NCI-H2227 (cell line): Measurements from ENCODE around the gene ADCK2.
A peak's percentile ranks its signal among the peaks of the same experiment; 100 is the strongest.
"Not testable (repeated sequence)": the region's sequence is repeated elsewhere in the genome, so short reads cannot be mapped to it uniquely, and the experiment has no call there.

Experiments used
- DNase-seq: peaks from one replicate; lab custom pipeline; 2025; ENCODE audit not compliant: unreplicated experiment; lab: John Stamatoyannopoulos, UW

Gene ADCK2

DNA sequence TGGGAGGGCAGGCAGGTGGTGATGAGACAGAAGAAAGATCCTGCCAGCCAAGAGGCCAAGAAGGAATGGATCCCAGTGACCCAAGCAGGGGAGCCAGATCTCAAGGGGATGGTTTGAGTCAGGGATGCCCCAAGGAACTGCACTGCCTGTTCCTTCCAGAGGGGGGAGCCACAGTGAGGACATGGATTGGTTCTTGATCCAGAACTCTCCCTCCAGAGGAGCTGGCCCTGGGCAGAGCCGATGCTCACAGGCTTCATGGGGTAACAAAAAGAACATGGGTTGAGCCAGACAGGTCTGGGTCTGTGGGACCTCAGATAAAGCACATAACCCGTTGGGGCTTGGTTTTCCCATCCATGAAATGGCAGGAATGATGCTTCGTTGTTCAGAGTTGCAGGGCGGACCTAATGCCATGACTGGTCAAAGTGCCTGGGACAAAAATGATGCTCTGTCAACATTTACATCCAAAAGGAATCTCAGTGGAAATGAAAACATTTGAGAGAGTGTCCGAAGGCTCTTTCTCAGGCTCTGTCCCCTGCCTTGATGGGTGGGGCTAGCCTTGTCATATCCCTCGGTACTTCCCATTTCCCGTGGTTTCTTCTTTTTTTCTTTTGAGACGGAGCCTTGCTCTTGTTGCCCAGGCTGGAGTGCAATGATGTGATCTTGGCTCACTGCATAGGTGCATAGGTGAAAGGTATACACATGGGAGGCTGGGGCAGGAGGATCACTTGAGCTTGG lies 27.4 kb upstream of the ADCK2 start:
- DNase-seq, result peak; percentile 25

DNA sequence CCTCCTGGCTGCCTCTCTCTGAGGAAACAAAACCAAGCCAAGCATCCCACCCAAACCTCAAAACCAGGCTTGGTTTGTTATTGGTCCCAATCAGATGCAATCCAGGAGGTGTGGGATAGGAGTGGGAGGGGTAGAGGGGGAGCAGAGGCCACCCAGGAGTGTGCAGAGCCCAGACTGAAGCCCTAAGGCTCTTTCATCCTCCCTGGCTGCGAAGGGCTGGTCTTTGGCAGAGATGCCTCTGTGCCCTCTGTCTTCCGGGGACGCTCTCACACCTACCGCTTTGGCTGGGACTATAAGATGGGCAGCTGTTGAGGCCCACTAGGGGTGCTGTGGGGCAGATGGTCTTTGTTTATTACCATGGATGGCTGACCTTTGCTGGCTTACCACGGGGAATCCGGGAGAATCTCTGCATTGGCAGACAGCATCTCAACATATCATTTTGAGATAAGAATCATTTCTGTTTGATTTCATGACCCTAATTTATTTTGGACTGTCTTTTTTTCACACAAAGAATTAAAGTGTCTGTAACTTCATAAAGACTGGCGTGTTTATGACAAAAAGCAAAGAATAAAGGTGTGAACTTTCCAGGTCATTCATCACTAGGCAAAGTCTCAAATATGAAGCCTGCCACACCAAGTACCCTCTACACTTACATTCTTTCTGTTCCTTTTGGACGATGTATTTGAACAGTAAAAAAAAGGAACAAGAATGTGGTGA lies 25.7 kb upstream of the ADCK2 start:
- DNase-seq, result peak; percentile 75

DNA sequence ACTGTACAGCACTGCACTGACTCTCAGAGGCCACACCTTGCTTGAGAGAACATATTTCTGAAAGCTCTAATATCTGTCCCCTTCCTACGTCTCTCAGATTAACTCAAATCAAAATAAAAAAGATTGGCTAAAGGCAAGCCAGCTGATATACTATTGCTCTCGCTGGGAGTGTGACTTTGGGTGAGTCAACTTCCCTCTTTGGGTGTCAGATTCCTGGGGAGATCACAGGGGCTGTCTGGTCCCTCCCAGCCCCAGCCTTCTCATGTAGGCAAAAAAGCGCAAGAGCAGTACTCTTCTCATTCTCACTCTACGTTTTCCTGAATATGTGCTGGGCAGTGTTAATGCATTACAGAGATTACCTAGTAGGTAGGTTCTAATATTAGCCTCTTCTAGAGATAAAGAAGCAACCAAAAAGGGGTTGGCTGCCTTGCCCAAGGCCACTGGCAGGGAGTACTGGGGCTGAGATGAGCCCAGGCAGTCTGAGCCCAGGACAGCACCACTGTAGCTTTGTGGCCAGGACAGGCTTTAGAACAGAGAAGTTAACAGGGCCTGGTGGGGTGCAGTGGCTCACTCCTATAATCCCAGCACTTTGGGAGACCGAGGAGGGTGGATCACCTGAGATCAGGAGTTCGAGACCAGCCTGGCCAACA lies 23.1 kb upstream of the ADCK2 start:
- DNase-seq, result no peak

DNA sequence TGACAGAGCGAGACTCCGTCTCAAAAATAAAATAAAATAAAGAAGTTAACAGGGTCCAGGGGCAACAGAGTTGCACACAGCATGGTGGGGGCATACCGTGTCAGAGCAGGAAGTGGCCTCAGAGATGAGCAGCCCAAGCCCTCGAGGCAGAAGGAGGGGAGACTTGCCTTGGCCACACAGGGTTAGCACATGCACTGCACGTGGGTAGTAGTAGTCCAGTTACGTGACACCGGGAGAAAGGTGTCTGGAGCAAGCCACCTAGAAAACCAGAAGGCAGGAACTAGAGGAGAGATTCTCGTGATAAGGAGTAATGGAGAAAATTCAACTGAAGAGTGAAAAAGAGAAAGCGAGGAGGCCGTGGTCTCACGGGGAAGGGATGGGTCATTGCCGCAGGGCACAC lies 22.4 kb upstream of the ADCK2 start:
- DNase-seq, result no peak

DNA sequence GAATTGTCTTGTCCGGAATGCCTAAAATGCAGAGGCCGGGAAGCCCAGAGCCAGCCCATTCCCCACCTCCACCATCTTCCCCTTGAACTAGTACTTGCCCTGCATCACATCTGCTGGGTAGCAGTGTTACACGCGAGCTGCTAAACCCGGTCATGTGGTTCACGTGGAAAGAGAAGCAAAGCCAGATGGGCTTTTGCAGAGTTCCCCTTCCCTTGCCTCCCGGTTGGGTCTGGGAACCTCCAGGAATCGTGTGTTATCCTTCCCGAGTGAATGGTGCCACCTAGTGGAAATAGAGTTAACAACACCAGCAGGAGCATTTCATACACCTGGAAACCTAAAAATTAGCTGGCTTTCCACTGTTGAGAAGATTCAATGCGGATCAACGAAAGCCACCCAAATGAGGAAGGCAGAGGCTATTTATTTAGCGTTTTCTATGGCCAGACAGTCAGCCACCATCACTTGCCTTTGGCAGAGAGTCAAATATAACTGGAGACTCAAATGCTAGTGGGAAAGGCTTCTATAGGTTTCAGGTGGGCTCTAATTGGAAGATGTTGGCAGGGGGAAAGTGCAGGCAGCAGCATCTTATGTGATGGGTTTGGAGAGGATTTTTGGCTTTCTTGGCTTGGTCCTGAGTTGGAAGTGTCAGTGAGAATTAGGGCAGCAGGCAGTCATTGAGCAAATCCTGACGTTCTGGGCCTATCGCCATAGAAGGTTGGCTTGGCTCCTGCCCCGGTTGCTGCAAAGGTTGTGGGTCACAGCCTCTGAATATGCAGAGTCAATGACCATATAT lies 19.2 kb upstream of the ADCK2 start:
- peak; percentile 92 for DNase-seq

DNA sequence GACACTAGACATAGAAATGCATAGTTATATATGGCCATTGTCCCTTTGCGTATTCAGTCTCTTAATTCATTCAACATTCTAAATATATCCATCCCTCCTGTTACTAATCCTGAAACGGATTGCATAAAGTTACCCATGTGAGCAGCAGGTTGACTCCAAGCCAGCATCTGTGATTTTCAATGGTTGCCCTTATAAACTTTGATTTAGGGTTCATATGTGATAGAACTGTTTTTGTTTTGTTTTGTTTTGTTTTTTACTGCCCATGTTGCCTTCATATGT lies 18.7 kb upstream of the ADCK2 start:
- no peak for DNase-seq

DNA sequence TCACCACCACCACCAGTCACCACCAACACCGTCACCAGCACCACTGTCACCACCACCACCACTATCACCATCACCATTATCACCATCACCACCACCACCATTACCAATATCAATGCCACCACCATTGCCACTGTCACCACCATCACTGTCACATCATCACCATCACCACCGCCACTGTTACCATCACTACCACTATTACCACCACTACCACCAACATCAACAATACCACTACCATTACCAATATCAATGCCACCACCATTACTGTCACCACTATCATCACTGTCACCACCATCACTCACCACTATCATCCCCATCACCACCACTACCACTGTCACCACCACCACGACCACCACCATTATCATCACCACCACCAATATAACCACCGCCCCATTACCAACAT lies 18.1 kb upstream of the ADCK2 start:
- no peak for DNase-seq

DNA sequence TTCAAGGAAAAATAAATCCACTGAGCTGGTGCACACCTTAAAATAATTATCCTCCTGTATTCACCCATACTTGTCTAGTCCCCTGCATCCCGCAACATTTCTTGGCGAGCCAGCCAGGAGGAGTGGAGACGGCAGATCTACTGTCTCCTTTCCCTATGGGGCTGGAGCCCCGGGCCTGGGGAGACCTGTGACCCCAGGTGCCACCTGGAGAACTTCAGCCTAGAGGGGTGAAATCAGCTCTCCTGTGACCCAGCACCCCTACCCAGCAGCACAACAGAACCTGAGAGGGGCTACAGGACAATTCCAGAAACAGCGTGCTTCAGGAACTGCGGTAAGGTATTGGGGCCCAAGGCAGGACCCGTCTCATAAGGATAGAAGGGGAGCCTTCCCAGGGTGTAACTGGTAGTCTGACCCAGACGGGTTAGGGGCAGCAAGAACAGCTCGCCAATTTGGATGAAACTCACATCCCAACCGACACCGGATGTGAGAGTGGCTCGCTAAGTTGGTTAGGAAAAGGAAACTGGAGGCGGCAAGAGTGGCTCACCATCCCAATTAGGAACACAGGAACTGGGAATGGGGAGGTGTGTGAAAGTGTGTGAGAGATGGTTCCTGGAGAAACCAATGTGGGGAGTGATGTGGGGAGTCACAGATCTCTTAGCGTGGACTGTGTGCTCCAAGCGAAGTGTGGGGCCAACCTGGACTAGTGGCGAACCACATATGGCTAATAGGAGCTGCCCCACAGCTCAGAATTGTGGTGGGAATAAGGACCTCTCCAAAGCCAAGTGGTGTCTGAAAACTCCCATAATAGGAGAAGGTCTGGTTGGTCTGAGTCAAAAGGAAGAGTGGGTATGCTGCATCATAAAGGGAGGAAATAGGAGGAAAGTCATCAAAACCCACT lies 17.0 kb upstream of the ADCK2 start:
- no peak for DNase-seq

DNA sequence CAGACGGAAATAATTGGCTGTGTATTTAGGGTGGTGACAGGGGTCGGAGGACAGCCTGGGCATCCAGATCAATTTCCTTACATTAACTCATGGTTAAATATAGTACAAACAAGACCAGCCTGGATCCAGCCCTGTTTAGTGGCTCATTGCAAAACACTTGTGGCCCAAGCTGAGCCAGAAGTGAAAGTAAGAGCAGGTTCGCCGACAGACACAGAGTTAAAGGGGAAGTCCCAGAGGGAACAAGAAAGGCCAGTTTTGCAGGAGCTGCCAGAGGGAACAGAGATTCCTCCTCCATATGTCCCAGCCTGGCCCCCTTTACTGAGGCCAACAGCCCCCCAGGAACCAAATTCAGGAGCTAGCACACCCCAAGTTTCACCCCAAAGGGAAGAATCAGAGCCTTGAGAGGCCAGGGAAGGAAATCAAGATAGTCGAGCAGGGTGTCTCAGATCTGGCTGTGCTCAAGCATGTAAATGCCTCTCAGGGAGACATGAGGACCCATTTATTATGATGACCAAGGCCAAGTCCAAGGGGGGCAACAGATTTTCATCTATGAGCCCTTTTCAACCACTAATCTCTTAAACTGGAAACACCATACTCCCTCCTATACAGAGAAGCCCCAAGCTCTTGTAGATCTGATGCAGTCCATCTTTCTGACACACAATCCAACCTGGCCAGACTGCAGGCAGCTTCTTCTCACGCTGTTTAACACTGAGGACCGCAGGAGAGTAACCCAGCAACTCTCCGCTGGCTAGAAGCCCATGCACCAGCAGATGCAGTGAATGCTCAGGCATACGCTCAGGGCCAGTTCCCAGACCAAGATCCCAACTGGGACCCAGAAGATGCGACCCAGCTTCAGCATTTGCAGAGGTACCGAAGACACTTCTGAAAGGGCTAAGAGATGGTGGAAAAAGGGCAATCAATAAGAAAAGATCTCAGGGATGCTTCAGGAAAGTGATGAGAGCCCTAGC lies 15.9 kb upstream of the ADCK2 start:
- DNase-seq, result peak; percentile 29

DNA sequence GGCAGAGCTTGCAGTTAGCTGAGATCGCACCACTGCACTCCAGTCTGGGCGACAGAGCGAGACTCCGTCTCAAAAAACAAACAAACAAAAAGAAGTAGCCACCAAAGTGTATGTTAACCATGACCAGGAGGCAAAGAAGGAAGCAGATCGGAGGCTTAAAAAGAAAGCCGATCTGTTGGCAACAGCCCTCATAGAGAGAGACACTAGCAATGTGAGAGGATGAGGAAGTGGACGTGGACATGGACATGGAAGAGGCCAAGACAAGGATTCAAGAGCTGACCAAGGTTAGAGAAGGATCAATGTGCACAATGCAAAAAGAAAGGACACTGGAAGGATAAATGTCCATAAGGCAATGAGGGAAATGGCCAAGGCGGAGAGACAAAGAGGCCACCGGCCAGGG lies 14.9 kb upstream of the ADCK2 start:
- no peak for DNase-seq

DNA sequence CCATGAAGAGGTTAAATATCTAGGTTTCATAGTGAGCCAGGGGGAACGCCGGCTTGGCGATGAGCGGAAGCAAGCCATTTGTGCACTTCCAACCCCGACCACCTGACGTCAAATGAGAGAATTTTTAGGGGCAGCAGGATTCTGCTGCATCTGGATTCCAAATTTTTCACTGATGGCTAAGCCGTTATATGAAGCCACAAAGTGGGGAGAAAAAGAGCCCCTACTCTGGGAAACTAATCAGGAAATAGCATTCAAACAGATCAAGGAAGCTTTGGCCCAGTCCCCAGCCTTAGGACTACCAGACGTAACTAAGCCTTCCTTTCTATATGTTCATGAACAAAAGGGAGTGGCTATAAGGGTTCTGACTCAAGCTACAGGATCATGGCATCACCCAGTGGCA lies 12.9 kb upstream of the ADCK2 start:
- DNase-seq, result no peak

DNA sequence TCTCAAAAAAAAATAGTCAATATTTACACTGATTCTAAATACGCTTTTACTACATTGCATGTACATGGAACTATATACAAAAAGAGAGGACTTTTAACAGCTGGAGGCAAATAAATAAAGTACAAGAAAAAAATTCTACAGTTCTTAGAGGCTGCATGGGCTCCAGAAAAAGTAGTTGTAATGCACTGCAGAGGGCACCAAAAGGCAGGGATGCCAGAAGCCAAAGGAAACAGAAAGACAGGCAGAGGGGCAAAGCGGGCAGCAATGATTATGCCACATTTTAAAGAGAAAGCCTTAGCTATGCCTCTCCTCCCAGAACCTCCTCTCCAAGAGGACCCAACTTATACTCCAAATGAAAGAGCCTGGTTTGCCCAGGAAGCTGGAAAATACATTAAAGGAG lies 11.6 kb upstream of the ADCK2 start:
- DNase-seq, result no peak

DNA sequence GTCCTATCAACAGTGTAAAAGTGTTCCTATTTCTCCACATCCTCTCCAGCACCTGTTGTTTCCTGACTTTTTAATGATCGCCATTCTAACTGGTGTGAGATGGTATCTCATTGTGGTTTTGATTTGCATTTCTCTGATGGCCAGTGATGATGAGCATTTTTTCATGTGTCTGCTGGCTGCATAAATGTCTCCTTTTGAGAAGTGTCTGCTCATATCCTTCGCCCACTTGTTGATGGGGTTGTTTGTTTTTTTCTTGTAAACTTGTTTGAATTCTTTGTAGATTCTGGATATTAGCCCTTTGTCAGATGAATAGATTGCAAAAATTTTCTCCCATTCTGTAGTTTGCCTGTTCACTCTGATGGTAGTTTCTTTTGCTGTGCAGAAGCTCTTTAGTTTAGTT lies 9.8 kb upstream of the ADCK2 start:
- not testable (repeated sequence) for DNase-seq

DNA sequence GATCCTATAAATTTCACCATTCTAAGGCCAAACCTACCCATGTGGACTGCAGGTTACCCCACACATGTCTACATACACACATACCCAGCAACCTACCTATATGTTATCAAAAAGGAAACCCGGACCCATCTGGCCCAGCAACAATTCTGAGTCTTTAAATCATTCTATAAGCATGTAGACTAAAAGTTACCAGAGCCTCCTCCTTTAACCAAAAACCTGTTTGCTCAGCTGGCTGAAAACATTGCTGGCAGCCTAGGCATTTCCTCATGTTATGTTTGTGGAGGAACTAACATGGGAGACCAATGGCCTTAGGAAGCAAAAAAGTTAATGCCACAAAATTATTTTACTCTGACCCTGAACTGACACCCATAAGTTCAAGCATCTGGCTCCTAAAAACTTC lies 5.3 kb upstream of the ADCK2 start:
- no peak for DNase-seq

DNA sequence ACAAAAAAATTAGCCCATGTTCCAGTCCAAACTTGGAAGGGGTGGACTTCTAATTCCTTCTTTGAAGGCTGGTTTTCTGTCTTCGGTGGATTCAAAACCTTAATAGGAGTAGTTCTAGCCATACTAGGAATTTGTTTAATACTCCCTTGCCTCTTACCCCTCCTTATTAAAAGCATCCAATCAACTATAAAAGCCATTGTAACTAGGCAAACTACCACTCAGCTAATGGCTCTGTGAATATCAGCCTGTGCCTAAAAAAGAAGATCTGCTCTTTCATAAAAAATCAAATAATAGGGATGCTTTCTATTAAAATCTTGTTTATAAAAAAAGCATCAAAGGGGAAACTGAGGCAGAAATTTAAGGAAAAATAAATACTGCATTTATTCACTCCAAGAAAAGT lies 4.1 kb upstream of the ADCK2 start:
- no peak for DNase-seq

DNA sequence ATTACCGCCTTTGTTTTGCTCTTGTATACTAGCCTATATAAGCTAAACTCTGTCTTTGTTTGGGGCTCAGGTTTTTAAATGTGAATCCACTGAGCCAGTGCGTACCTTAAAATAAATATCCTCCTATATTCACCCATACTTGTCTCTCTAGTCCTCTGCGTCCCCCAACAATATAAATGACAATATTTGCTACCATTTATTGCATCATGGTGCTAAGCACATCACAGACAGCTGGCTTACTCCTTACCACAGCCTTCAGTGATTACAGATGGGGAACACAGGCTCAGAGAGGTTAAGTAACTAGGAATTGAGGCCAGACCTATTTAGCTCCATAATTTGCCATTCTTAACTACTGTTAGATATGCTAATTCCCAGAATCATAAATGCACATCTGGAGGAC lies 3.4 kb upstream of the ADCK2 start:
- DNase-seq, result no peak

DNA sequence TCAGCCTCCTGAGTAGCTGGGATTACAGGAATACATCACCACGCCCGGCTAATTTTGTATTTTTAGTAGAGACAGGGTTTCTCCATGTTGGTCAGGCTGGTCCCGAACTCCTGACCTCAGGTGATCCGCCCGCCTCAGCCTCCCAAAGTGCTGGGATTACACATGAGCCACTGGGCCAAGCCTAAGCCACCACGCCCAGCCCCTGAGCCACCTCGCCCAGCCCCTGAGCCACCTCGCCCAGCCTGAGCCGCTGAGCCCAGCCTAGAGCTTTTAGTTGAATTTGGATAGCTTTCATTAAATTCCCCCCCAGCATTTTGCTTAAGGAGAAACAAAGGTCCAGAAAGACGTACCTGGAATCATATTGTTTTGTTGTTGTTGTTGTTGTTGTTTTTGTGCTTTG lies 2.9 kb upstream of the ADCK2 start:
- not testable (repeated sequence) for DNase-seq

DNA sequence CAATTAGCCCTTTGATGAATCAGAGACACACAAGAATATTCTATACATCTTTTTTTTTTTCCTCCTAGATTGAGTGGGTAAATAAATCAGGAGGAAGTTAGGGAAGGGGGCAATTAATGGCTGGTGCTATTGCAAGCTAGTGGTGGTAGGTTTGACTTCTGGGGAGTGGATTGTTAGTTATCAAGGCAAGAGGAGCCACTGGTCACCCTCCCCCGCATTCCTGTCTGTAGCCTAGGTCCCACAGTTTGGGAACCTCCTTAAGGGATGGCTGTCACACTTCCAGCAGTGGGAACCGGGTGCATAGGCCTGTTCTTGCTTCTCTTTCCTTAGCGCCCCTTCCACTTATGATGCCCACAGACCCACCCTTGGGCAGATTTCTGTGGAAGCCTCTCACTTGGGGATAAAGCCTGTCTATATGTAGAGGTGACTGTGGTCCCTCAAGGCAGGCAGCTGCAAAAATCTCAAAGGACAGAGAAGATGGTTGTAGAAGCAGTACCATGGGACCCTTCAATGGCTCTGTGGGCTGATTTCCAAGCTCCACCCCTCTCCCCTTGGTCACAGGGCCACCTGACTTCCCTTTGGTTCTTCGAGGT lies 2.3 kb upstream of the ADCK2 start:
- no peak for DNase-seq

DNA sequence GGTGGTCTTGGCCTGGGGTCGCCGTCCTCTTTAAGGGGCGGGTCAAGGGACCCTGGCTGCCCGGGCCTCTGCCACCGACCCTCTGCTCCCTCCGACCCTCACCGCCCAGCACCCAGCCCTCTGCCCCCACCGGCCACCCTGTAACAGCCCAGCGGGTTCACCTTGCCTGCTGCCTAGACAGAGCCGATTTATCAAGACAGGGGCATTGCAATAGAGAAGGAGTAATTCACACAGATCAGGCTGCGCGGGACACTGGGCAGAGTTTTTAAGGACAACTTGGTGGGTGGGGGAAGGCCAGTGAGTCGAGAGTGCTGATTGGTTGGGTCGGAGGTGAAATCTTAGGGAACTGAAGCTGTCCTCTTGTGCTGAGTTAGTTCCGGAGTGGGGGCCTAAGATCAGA lies 779 bp upstream of the ADCK2 start:
- no peak for DNase-seq
